Neural cell (in vitro differentiated cells): ENCODE data around the gene FAM161B. TPM values are rescaled to one million over a fixed set of nuclear protein-coding genes. Genes with fewer than 3 reads are reported as not detected.

Source experiments
- H2AFZ ChIP-seq: fragments of 200-600, 300-800 bp; sonication (generic), shearing (Covaris generic); 2 replicates; pipeline ENCODE4 v1.6.0; 2014; ENCODE audit warnings: low read depth, mild to moderate bottlenecking, antibody characterized with exemption, low read length, moderate library complexity
- H3F3A ChIP-seq: fragments of 200-600 bp; shearing (Covaris generic); 2 replicates; pipeline ENCODE4 v1.6.1; 2016; ENCODE audit warnings: mild to moderate bottlenecking, moderate library complexity, mixed read lengths, antibody characterized with exemption, low read length; ENCODE audit not compliant: insufficient read depth, poor library complexity, severe bottlenecking
- H3K27ac ChIP-seq: fragments of 200-600, 300-800 bp; sonication (generic), shearing (Covaris generic); 2 replicates; pipeline ENCODE4 v1.5.1; 2014; ENCODE audit warnings: mild to moderate bottlenecking, low read length, moderate library complexity
- H3K27me3 ChIP-seq: fragments of 300-800, 200-600 bp; sonication (generic), shearing (Covaris generic); 2 replicates; pipeline ENCODE4 v1.6.0; 2014; ENCODE audit warnings: mild to moderate bottlenecking, low read depth, low read length, moderate library complexity; ENCODE audit not compliant: insufficient read depth
- H3K36me3 ChIP-seq: fragments of 300-800, 200-600 bp; sonication (generic), shearing (Covaris generic); 2 replicates; pipeline ENCODE4 v1.5.1; 2014; ENCODE audit warnings: mild to moderate bottlenecking, antibody characterized with exemption, low read length, moderate library complexity; ENCODE audit not compliant: insufficient read depth
- H3K4me2 ChIP-seq: fragments of 300-800, 200-600 bp; sonication (generic), shearing (Covaris generic); 2 replicates; pipeline ENCODE4 v1.6.0; 2014; ENCODE audit warnings: mild to moderate bottlenecking, low read length
- H3K4me3 ChIP-seq: fragments of 300-800, 200-600 bp; sonication (generic), shearing (Covaris generic); 2 replicates; pipeline ENCODE4 v1.5.1; 2014; ENCODE audit warnings: mild to moderate bottlenecking, low read length, moderate library complexity
- H3K79me2 ChIP-seq: fragments of 200-600 bp; shearing (Covaris generic); replicated peaks from 2 replicates; pipeline ENCODE4 v1.6.0; 2014; ENCODE audit warnings: mild to moderate bottlenecking, low read length, moderate library complexity; ENCODE audit not compliant: insufficient read depth
- H3K9ac ChIP-seq: fragments of 300-800, 200-600 bp; sonication (generic), shearing (Covaris generic); 2 replicates; pipeline ENCODE4 v1.6.1; 2016; ENCODE audit warnings: mild to moderate bottlenecking, low read length, mixed read lengths
- H3K9me2 ChIP-seq: fragments of 200-600 bp; shearing (Covaris generic); 2 replicates; pipeline ENCODE4 v1.6.1; 2016; ENCODE audit warnings: mild to moderate bottlenecking, low read length, mixed read lengths; ENCODE audit not compliant: insufficient read depth
- H3K9me3 ChIP-seq: fragments of 200-600, 300-800 bp; sonication (generic), shearing (Covaris generic); 2 replicates; pipeline ENCODE4 v1.6.1; 2016; ENCODE audit warnings: mild to moderate bottlenecking, mixed run types, low read length, moderate library complexity, mixed read lengths
- H4K20me1 ChIP-seq: fragments of 200-600 bp; shearing (Covaris generic); 2 replicates; pipeline ENCODE4 v1.6.1; 2016; ENCODE audit warnings: mild to moderate bottlenecking, mixed run types; ENCODE audit not compliant: insufficient read depth
- CTCF ChIP-seq: fragments of 450-650 bp; IDR thresholded peaks from 2 replicates; pipeline ENCODE4 v1.5.1; 2014; ENCODE audit warnings: antibody characterized with exemption, mild to moderate bottlenecking, moderate library complexity; ENCODE audit not compliant: poor library complexity, severe bottlenecking
- EP300 ChIP-seq: fragments of 450-650 bp; conservative IDR thresholded peaks from 2 replicates; pipeline ENCODE4 v1.6.1; 2014; ENCODE audit warnings: antibody characterized with exemption, mild to moderate bottlenecking, moderate library complexity; ENCODE audit not compliant: poor library complexity, severe bottlenecking
- EZH2 ChIP-seq: fragments of 200-600, 300-800 bp; shearing (Covaris generic), sonication (generic); IDR thresholded peaks from 2 replicates; pipeline ENCODE4 v1.6.1; 2014; ENCODE audit warnings: antibody characterized with exemption, low read length, borderline replicate concordance, mild to moderate bottlenecking; ENCODE audit not compliant: insufficient read depth, poor library complexity, severe bottlenecking
- MXI1 ChIP-seq: fragments of 450-650 bp; conservative IDR thresholded peaks from 2 replicates; pipeline ENCODE4 v1.6.1; 2014; ENCODE audit warnings: antibody characterized with exemption, mild to moderate bottlenecking; ENCODE audit not compliant: poor library complexity, severe bottlenecking
- RAD21 ChIP-seq: fragments of 450-650 bp; conservative IDR thresholded peaks from 2 replicates; pipeline ENCODE4 v1.6.1; 2014; ENCODE audit warnings: antibody characterized with exemption, mild to moderate bottlenecking, moderate library complexity
- REST ChIP-seq: IDR thresholded peaks from 2 replicates; pipeline ENCODE4 v1.6.1; 2012; ENCODE audit warnings: borderline replicate concordance
- SMC3 ChIP-seq: fragments of 450-650 bp; conservative IDR thresholded peaks from 2 replicates; pipeline ENCODE4 v1.6.1; 2014; ENCODE audit warnings: antibody characterized with exemption, mild to moderate bottlenecking, moderate library complexity; ENCODE audit not compliant: poor library complexity
- TAF1 ChIP-seq: IDR thresholded peaks from 2 replicates; pipeline ENCODE4 v1.6.1; 2012; ENCODE audit warnings: low read depth
- polyA plus RNA-seq: library from polyadenylated mRNA; depleted of rRNA; stranded (reverse); fragments of >200 nt; gene quantifications from 2 replicates; pipeline ENCODE4 v1.2.3, GENCODE V29; 2014

The FAM161B gene
- polyA plus RNA-seq, 1 donor from 2014 or later = 12.2 TPM

- H3K27ac ChIP-seq = no peak overlapping the region
Measured at GRCh38 chr14:73889376-73889775, 60.5 kb downstream of the FAM161B start.

GRCh38 chr14:73888971-73889370 lies 60.9 kb downstream of the FAM161B start:
- H3K9me3 ChIP-seq = no peaks in the 10 kb centered on the region
- no peak overlapping the region for H3K27ac ChIP-seq
- H4K20me1 ChIP-seq = no peaks in the 10 kb centered on the region
- H3K36me3 ChIP-seq = peaks cover 6% of the 10 kb centered on the region
- no peak overlapping the region for H3K4me2 ChIP-seq
- H2AFZ ChIP-seq = no peak overlapping the region
- no peak overlapping the region for H3K9ac ChIP-seq
- H3K27me3 ChIP-seq = no peaks in the 10 kb centered on the region
- TF ChIP-seq SMC3 = no peak
- no peak for TF ChIP-seq CTCF
- TF ChIP-seq EP300 = no peak
- no peak for TF ChIP-seq MXI1
- no peak for TF ChIP-seq EZH2
- peaks cover 6% of the 10 kb centered on the region for H3F3A ChIP-seq
- H3K9me2 ChIP-seq = no peaks in the 10 kb centered on the region
- H3K79me2 ChIP-seq = peaks cover 50% of the 10 kb centered on the region
- H3K4me3 ChIP-seq = peak overlapping the region; percentile 87

More at GRCh38 chr14:73889376-73889775, 60.5 kb downstream of the FAM161B start:
- Histone ChIP-seq H3K27me3 (no peaks in the 10 kb centered on the region), H3K9ac (no peak overlapping the region), H2AFZ (no peak overlapping the region), H3K9me3 (no peaks in the 10 kb centered on the region), H3K4me2 (no peak overlapping the region), H4K20me1 (no peaks in the 10 kb centered on the region), H3K4me3 (no peak overlapping the region), H3K79me2 (peaks cover 50% of the 10 kb centered on the region), H3K9me2 (no peaks in the 10 kb centered on the region), H3F3A (peaks cover 6% of the 10 kb centered on the region), H3K36me3 (peaks cover 7% of the 10 kb centered on the region)
- TF ChIP-seq REST (no peak), CTCF (no peak), MXI1 (no peak), TAF1 (no peak), RAD21 (no peak), EP300 (no peak)
